GM12801 (cell line): ENCODE measurements around the gene TDRD7.

Experiments used
- TF ChIP-seq, protein P1 (sequence below): IDR thresholded peaks from one replicate; pipeline ENCODE4 v1.5.1; 2011; ENCODE audit warnings: control low read depth; ENCODE audit not compliant: insufficient read length; ENCODE audit errors: extremely low read depth

TDRD7 gene

DNA sequence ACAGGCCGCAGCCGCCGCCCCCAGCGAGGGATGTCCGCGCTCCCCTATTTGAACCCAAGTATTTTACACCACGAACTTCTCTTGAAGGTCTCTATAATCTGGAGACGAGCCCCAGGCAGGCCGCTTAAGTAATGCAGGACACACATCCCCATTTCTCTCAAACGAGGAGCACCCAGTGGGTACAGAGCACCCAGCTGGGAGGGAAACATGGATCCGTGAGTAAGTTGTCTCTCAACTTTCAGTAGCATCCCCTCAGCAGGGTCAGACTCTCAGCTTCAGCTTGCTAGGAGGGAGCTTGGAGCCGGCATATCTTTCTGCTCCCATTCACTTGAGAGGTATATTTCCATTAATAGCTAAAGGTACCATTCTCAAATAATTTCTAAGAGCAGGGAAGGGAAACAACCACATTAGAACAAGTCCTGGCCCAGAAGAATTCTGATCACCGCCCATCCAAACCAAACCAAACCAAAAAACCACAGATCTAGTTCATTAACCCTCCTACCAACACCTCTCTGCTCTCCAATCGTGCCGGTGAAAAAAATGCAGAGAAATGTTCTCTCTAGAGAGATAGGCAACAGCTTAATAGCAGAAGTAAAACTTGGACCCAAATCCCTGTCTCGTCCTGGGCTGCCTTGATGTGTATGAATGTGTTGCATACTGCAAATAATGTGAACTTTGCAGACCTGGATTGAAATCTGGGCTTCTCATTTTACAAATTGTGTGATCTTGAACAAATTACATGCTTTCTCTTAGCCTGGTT, 910 bp downstream of the TDRD7 start:
- TF ChIP-seq, protein P1, sequence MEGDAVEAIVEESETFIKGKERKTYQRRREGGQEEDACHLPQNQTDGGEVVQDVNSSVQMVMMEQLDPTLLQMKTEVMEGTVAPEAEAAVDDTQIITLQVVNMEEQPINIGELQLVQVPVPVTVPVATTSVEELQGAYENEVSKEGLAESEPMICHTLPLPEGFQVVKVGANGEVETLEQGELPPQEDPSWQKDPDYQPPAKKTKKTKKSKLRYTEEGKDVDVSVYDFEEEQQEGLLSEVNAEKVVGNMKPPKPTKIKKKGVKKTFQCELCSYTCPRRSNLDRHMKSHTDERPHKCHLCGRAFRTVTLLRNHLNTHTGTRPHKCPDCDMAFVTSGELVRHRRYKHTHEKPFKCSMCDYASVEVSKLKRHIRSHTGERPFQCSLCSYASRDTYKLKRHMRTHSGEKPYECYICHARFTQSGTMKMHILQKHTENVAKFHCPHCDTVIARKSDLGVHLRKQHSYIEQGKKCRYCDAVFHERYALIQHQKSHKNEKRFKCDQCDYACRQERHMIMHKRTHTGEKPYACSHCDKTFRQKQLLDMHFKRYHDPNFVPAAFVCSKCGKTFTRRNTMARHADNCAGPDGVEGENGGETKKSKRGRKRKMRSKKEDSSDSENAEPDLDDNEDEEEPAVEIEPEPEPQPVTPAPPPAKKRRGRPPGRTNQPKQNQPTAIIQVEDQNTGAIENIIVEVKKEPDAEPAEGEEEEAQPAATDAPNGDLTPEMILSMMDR: no peak

DNA sequence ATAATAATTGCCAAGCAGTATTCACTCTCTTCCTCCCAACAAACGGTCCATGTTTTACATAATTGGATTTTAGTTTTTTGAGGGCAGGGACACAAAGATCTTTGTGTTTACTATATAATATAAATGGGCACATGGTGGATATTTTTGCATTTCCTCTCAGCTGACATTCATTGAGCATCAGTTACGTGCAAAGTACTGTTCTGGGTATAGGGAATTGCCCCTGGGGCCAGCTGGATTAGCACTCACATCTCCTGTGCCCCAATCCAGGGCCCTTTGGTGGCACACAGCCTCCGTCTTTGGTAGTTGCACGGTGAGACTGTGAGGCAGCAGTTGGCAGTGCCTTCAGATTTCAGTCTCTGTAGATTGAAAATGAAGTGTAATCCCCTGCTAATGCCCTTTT, 1.6 kb downstream of the TDRD7 start:
- TF ChIP-seq, protein P1: no peak

- TF ChIP-seq, protein P1: no peak
Measured at GRCh38 chr9:97415146-97415545, 3.2 kb downstream of the TDRD7 start.

DNA sequence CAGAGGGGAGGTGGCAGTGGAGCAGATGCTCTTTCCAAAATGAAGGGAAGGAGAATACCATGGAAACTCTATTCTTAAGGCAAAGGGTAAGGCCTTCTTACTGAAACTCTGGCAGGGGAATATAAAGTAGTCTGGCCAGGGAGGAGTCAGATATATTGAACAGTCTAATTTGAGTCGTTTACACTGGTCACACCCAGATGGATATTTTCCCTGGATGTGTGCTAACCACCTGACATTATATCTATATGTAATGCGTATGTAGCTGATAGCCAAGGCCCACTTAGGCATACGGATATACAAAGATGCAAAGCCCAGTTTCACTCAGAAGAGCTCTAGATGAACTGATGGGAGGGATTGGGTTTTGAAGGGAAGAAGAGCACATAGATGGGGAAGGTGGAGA, 7.0 kb downstream of the TDRD7 start:
- TF ChIP-seq, protein P1: no peak

DNA sequence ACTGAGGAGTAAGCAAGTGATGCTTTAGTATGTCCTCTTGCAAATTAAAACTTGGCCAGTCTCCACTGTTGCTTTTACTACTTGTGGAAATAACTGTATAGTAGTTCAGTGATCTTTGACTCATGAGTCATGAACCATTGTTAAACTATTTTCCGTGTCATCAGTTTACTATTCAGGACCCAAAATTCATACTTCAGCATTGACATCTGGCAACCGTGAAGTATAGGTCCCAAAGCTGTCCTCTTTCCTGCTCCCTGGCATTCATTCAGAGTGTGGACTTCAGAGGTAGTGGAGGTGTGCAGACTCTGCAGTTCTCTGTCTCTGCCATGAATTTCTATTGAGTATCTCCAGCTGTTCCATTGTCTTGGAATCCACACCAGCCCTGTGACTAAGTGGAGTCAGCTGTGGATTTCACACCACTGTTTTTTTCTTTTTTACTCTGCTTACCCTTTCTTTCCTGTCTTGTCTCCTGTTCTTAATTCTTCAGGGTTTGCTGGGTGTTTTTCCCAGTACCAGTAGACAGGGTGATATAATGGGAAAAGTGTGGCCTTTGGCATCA, 7.5 kb downstream of the TDRD7 start:
- TF ChIP-seq, protein P1: no peak

- TF ChIP-seq, protein P1: no peak
Measured at GRCh38 chr9:97425336-97425972, 13.6 kb downstream of the TDRD7 start.

- TF ChIP-seq, protein P1: no peak
Measured at GRCh38 chr9:97425973-97426336, 14.1 kb downstream of the TDRD7 start.
